ENCODE measurements around the gene SETX. TPM values are rescaled to one million over a fixed set of nuclear protein-coding genes. Genes with fewer than 3 reads are reported as not detected.
"Not testable (repeated sequence)": the region's sequence is repeated elsewhere in the genome, so short reads cannot be mapped to it uniquely, and the experiment has no call there.

SETX gene
- polyA plus RNA-seq, 4 donors = 16.1 to 34.5 (median 17.8) TPM

DNA sequence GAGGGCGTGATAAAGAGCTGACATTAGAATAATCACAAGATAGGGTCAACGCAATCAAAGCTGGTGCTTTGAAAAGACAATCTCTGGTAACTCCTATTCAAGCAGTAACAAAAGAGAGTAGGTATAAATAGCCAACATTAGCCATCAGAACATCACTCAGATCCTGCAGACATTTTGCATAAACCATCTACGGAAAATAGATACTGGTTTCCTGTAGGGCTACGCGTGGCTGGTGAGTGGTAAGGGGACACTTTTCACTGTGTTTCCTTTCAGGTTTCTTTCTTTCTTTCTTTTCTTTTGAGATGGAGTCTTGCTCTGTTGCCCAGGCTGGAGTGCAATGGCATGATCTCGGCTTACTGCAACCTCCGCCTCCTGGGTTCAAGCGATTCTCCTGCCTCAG, 29.6 kb upstream of the SETX start:
- FAIRE-seq (no peak), DNase-seq (no peak)
- H3K36me3 ChIP-seq (ENCODE audit: control insufficient read depth in 3 of 3, insufficient read depth in 2 of 3, low read depth in 1 of 3, low read length in 3 of 3) = peaks cover 14 to 49% (median 21%) of the 10 kb centered on the region in 3 donors
- no peak overlapping the region for H3K27ac ChIP-seq (ENCODE audit: low read depth in 1 of 3, low read length in 2 of 3)
- H3K4me3 ChIP-seq (ENCODE audit: low read depth in 1 of 3, low read length in 3 of 3) = no peak overlapping the region
- no peaks in the 10 kb centered on the region for H3K4me1 ChIP-seq (ENCODE audit: control insufficient read depth in 3 of 3, insufficient read depth in 2 of 3, low read depth in 1 of 3, low read length in 2 of 3)
- H3K27me3 ChIP-seq (ENCODE audit: control insufficient read depth in 3 of 3, insufficient read depth in 3 of 3, low read length in 3 of 3) = no peaks in the 10 kb centered on the region
- H3K9me3 ChIP-seq (ENCODE audit: control insufficient read depth in 2 of 2, insufficient read depth in 1 of 2, low read depth in 1 of 2, low read length in 1 of 2) = no peaks in the 10 kb centered on the region
- 86 to 91% (median 87%) methylated on average over 8 of the region's 8 CpGs for WGBS, 3 donors

DNA sequence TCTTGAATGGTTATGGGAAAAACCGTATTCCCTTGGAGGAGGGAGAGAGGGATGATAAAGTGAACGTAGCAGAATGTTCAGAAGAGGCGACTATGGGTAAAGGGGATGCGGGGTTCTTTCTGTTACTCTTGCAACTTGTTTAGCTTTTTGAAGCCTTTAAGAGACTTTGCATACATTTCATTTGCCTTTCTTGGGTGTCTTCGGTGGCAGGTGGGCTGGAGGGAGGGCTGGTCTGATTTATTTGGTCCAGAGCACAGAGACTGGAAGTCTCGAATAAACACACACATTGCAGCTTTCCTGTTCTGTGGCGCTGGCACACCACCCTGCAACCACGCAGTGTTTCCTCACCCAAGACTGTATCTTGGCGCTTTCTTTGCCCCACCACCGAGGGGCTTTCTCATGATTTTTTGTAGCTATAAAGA, 28.7 kb upstream of the SETX start:
- H3K27me3 ChIP-seq (ENCODE audit: control insufficient read depth in 3 of 3, insufficient read depth in 3 of 3, low read length in 3 of 3) = no peaks in the 10 kb centered on the region
- no peak overlapping the region for H3K27ac ChIP-seq (ENCODE audit: low read depth in 1 of 3, low read length in 2 of 3)
- no peaks in the 10 kb centered on the region for H3K9me3 ChIP-seq (ENCODE audit: control insufficient read depth in 2 of 2, insufficient read depth in 1 of 2, low read depth in 1 of 2, low read length in 1 of 2)
- DNase-seq (no peak), FAIRE-seq (no peak)
- peaks cover 17 to 48% (median 21%) of the 10 kb centered on the region in 3 donors for H3K36me3 ChIP-seq (ENCODE audit: control insufficient read depth in 3 of 3, insufficient read depth in 2 of 3, low read depth in 1 of 3, low read length in 3 of 3)
- no peaks in the 10 kb centered on the region for H3K4me1 ChIP-seq (ENCODE audit: control insufficient read depth in 3 of 3, insufficient read depth in 2 of 3, low read depth in 1 of 3, low read length in 2 of 3)
- WGBS, 3 donors = 74 to 89% (median 77%) methylated on average over 10 of the region's 10 CpGs
- H3K4me3 ChIP-seq (ENCODE audit: low read depth in 1 of 3, low read length in 3 of 3) = peak overlapping the region in 1 of 3 donors; percentile 3

DNA sequence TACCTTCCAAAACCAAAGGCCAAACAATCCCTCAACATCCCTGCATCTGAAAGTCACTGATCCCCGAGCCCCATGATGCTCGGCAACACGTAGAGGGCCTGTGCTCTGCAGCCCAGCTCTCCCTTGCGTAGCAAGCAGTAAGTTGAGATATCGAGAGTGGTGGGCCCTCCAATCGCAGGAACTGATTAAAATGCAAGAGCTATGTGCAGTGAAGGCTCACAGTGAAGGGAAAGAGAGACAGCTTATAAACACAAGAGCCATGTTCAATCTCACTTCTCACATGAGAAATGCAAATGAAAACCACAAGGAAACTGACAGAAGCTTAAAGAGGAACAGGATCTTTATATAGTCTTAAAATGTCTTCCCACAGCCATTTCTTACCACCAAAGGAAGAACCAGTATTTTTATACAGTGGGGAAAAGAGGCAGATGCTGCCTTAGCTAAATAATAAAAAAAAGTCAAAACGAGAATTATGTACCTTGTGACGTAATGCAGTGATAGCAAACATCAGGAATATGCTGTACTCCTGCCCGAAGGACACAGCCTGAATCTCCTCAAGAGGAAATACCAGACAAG, 27.3 kb upstream of the SETX start:
- no peak for FAIRE-seq
- no peak for DNase-seq
- Histone ChIP-seq H3K4me1 (ENCODE audit: control insufficient read depth in 3 of 3, insufficient read depth in 2 of 3, low read depth in 1 of 3, low read length in 2 of 3) (no peaks in the 10 kb centered on the region), H3K27ac (ENCODE audit: low read depth in 1 of 3, low read length in 2 of 3) (peak overlapping the region in 1 of 3 donors; percentile 66), H3K9me3 (ENCODE audit: control insufficient read depth in 2 of 2, insufficient read depth in 1 of 2, low read depth in 1 of 2, low read length in 1 of 2) (no peaks in the 10 kb centered on the region), H3K27me3 (ENCODE audit: control insufficient read depth in 3 of 3, insufficient read depth in 3 of 3, low read length in 3 of 3) (no peaks in the 10 kb centered on the region), H3K36me3 (ENCODE audit: control insufficient read depth in 3 of 3, insufficient read depth in 2 of 3, low read depth in 1 of 3, low read length in 3 of 3) (peaks cover 14 to 52% (median 14%) of the 10 kb centered on the region in 3 donors), H3K4me3 (ENCODE audit: low read depth in 1 of 3, low read length in 3 of 3) (no peak overlapping the region)
- 80 to 94% (median 91%) methylated on average over 9 of the region's 9 CpGs for WGBS, 3 donors

DNA sequence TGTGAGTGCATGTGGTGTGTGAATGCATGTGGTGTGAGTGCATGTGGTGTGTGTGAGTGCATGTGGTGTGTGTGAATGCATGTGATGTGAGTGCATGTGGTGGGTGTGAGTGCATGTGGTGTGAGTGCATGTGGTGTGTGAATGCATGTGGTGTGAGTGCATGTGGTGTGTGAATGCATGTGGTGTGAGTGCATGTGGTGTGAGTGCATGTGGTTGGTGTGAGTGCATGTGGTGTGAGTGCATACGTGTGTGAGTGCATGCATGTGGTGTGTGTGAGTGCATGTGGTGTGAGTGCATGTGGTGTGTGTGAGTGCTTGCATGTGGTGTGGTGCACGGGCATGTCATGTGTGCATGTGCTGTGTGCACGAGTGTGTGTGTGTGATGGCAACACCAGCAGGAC, 23.6 kb upstream of the SETX start:
- FAIRE-seq; DNase-seq; H3K4me1 ChIP-seq (ENCODE audit: control insufficient read depth in 3 of 3, insufficient read depth in 2 of 3, low read depth in 1 of 3, low read length in 2 of 3); H3K9me3 ChIP-seq (ENCODE audit: control insufficient read depth in 2 of 2, insufficient read depth in 1 of 2, low read depth in 1 of 2, low read length in 1 of 2); H3K4me3 ChIP-seq (ENCODE audit: low read depth in 1 of 3, low read length in 3 of 3); H3K27ac ChIP-seq (ENCODE audit: low read depth in 1 of 3, low read length in 2 of 3); H3K27me3 ChIP-seq (ENCODE audit: control insufficient read depth in 3 of 3, insufficient read depth in 3 of 3, low read length in 3 of 3): not testable (repeated sequence)
- peaks cover 11 to 49% (median 19%) of the 10 kb centered on the region in 3 donors for H3K36me3 ChIP-seq (ENCODE audit: control insufficient read depth in 3 of 3, insufficient read depth in 2 of 3, low read depth in 1 of 3, low read length in 3 of 3)
- WGBS, 3 donors = 95 to 97% (median 97%) methylated on average over 3 of the region's 3 CpGs

DNA sequence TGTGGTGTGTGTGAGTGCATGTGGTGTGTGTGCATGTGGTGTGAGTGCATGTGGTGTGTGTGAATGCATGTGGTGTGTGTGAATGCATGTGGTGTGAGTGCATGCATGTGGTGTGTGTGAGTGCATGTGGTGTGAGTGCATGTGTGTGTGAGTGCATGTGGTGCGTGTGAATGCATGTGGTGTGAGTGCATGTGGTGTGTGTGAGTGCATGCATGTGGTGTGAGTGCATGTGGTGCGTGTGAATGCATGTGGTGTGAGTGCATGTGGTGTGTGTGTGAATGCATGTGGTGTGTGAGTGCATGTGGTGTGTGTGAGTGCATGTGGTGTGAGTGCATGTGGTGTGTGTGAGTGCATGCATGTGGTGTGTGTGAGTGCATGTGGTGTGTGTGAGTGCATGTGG, 23.0 kb upstream of the SETX start:
- H3K9me3 ChIP-seq (ENCODE audit: control insufficient read depth in 2 of 2, insufficient read depth in 1 of 2, low read depth in 1 of 2, low read length in 1 of 2); H3K27ac ChIP-seq (ENCODE audit: low read depth in 1 of 3, low read length in 2 of 3); H3K4me3 ChIP-seq (ENCODE audit: low read depth in 1 of 3, low read length in 3 of 3); DNase-seq; H3K27me3 ChIP-seq (ENCODE audit: control insufficient read depth in 3 of 3, insufficient read depth in 3 of 3, low read length in 3 of 3); H3K4me1 ChIP-seq (ENCODE audit: control insufficient read depth in 3 of 3, insufficient read depth in 2 of 3, low read depth in 1 of 3, low read length in 2 of 3); FAIRE-seq: not testable (repeated sequence)
- H3K36me3 ChIP-seq (ENCODE audit: control insufficient read depth in 3 of 3, insufficient read depth in 2 of 3, low read depth in 1 of 3, low read length in 3 of 3) = peaks cover 9 to 49% (median 19%) of the 10 kb centered on the region in 3 donors
- WGBS, 3 donors = 97 to 98% (median 97%) methylated on average over 2 of the region's 2 CpGs

DNA sequence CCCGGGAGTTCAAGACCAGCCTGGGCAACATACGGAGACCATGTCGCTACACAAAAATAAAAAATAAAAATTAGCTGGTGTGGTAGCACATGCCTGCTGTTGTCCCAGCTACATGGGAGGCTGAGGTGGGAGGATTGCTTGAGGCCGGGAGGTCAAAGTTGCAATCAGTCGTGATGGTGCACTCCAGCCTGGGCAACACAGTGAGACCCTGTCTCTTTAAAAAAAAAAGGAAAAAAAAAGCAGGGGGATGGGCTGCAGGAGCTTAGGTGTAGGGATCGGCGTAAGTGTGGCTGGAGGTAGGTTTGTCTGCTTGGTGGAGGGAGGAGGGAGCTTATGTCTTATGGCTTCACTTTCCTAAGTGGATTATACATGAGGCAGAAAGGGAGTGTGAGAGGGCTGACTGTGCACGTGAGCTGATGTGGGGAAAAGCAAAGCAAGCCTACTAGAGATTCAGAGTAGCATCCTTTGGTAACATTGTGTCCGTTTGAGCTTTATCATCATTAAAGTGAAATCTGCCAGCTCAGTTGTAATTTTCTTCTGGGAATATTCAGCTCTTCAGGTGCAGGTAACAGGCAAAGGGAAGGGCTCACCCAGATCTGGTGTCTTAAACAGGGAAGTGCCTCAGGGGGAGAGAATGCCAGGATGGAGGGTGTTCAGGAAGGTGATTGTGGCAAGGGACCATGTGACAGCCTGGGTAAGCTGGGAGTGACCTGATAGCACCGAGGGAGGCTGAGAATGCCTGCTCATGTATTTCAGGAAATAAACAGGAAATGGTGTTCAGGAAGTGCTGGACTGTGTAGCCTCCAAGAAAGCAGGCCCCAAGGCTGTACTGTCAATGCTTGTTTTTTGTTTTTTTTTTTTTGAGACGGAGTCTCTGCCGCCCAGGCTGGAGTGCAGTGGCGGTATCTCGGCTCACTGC, 17.6 kb upstream of the SETX start:
- H3K4me3 ChIP-seq (ENCODE audit: low read depth in 1 of 3, low read length in 3 of 3) = no peak overlapping the region
- WGBS, 3 donors = 65 to 79% (median 79%) methylated on average over 14 of the region's 14 CpGs
- FAIRE-seq (no peak), DNase-seq (peak in 1 of 2 donors; percentile 21)
- H3K36me3 ChIP-seq (ENCODE audit: control insufficient read depth in 3 of 3, insufficient read depth in 2 of 3, low read depth in 1 of 3, low read length in 3 of 3) = peaks cover 7 to 16% (median 9%) of the 10 kb centered on the region in 3 donors
- H3K4me1 ChIP-seq (ENCODE audit: control insufficient read depth in 3 of 3, insufficient read depth in 2 of 3, low read depth in 1 of 3, low read length in 2 of 3) = no peaks in the 10 kb centered on the region
- H3K9me3 ChIP-seq (ENCODE audit: control insufficient read depth in 2 of 2, insufficient read depth in 1 of 2, low read depth in 1 of 2, low read length in 1 of 2) = no peaks in the 10 kb centered on the region
- H3K27me3 ChIP-seq (ENCODE audit: control insufficient read depth in 3 of 3, insufficient read depth in 3 of 3, low read length in 3 of 3) = no peaks in the 10 kb centered on the region
- peak overlapping the region in 1 of 3 donors; percentile 40 for H3K27ac ChIP-seq (ENCODE audit: low read depth in 1 of 3, low read length in 2 of 3)

DNA sequence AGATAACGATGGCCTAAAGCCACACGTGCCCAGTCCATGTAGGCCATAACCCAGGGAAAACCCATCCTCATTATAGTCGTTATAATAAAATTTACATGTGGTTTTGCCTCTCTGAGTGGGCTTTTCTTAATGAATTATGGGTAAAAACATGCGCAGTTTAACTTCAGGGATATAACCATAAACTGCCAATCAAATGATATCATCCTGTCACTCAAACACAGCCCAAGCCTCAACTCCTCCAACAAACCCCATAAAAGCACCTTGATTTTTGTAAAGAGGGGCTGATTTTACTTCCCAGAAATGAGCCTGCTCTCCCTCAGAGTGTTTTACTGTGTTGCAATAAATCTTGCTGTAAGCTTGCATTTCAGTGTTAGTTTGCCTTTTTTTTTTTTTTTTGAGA, 15.8 kb upstream of the SETX start:
- WGBS, 3 donors = 86 to 91% (median 87%) methylated on average over 4 of the region's 4 CpGs
- H3K9me3 ChIP-seq (ENCODE audit: control insufficient read depth in 2 of 2, insufficient read depth in 1 of 2, low read depth in 1 of 2, low read length in 1 of 2) = no peaks in the 10 kb centered on the region
- no peaks in the 10 kb centered on the region for H3K27me3 ChIP-seq (ENCODE audit: control insufficient read depth in 3 of 3, insufficient read depth in 3 of 3, low read length in 3 of 3)
- no peak overlapping the region for H3K4me3 ChIP-seq (ENCODE audit: low read depth in 1 of 3, low read length in 3 of 3)
- no peaks in the 10 kb centered on the region for H3K4me1 ChIP-seq (ENCODE audit: control insufficient read depth in 3 of 3, insufficient read depth in 2 of 3, low read depth in 1 of 3, low read length in 2 of 3)
- DNase-seq (no peak), FAIRE-seq (no peak)
- H3K27ac ChIP-seq (ENCODE audit: low read depth in 1 of 3, low read length in 2 of 3) = no peak overlapping the region
- peaks cover 0 to 5% (median 4%) of the 10 kb centered on the region in 3 donors for H3K36me3 ChIP-seq (ENCODE audit: control insufficient read depth in 3 of 3, insufficient read depth in 2 of 3, low read depth in 1 of 3, low read length in 3 of 3)

DNA sequence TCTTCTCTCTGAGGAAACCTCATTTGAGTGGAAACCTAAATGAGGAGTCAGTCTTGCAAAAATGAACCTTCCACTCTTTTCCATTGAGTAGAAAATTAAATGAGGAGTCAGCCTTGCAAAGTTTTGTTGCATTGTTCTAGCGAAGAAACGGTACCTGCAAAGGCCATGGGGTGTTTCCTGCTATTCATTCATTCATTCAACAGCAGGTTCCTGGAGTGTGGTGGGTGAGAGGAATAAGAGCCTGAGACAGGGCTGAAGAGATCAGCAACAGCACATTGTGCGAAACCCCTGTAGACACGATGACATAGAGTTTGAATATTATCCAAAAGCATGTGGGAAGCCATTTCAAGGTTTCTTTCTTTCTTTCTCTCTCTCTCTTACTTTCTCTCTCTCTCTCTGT, 14.6 kb upstream of the SETX start:
- Histone ChIP-seq H3K4me3 (ENCODE audit: low read depth in 1 of 3, low read length in 3 of 3) (no peak overlapping the region), H3K9me3 (ENCODE audit: control insufficient read depth in 2 of 2, insufficient read depth in 1 of 2, low read depth in 1 of 2, low read length in 1 of 2) (no peaks in the 10 kb centered on the region), H3K4me1 (ENCODE audit: control insufficient read depth in 3 of 3, insufficient read depth in 2 of 3, low read depth in 1 of 3, low read length in 2 of 3) (no peaks in the 10 kb centered on the region), H3K27me3 (ENCODE audit: control insufficient read depth in 3 of 3, insufficient read depth in 3 of 3, low read length in 3 of 3) (no peaks in the 10 kb centered on the region), H3K27ac (ENCODE audit: low read depth in 1 of 3, low read length in 2 of 3) (no peak overlapping the region), H3K36me3 (ENCODE audit: control insufficient read depth in 3 of 3, insufficient read depth in 2 of 3, low read depth in 1 of 3, low read length in 3 of 3) (no peaks in the 10 kb centered on the region)
- 91% methylated on average over 4 of the region's 4 CpGs for WGBS, 3 donors
- DNase-seq (no peak), FAIRE-seq (no peak)
